Tibial nerve (tissue), 4 donors: ENCODE data around the gene PLA2R1. TPM values are rescaled to one million over a fixed set of nuclear protein-coding genes. Genes with fewer than 3 reads are reported as not detected.

Source experiments
- DNase-seq, 2 donors: peaks; one replicate each; pipeline ENCODE4 v3.0.0-alpha.2; 2019; ENCODE audit warnings: low spot score in 2 of 2
- H3K27ac ChIP-seq, 4 donors: fragments of 200-600 bp; sonication (generic) in 3 of 4; one replicate each; pipeline ENCODE4 v1.5.1; 2017 to 2019; ENCODE audit warnings: mild to moderate bottlenecking in 1 of 4
- H3K27me3 ChIP-seq, 2 donors: fragments of 200-600 bp; sonication (generic) in 1 of 2; one replicate each; pipeline versions ENCODE4 v1.5.1 to v1.6.0; 2017 to 2019
- H3K36me3 ChIP-seq, 3 donors: fragments of 200-600 bp; sonication (generic); one replicate each; pipeline ENCODE4 v1.5.1; 2018 to 2019
- H3K4me1 ChIP-seq, 4 donors: fragments of 200-600 bp; sonication (generic) in 3 of 4; one replicate each; pipeline ENCODE4 v1.5.1; 2017 to 2019
- H3K4me3 ChIP-seq, 4 donors: fragments of 200-600 bp; sonication (generic) in 3 of 4; one replicate each; pipeline ENCODE4 v1.5.1; 2017 to 2019; ENCODE audit warnings: mild to moderate bottlenecking in 1 of 4, moderate library complexity in 1 of 4
- H3K9me3 ChIP-seq, 4 donors: fragments of 200-600 bp; sonication (generic) in 3 of 4; one replicate each; pipeline ENCODE4 v1.5.1; 2017 to 2019
- EP300 ChIP-seq, 2 donors: sonication (generic); formaldehyde crosslinking; IDR thresholded peaks; one replicate each; pipeline ENCODE4 v1.6.1; 2017; ENCODE audit warnings: antibody characterized with exemption in 2 of 2, mild to moderate bottlenecking in 1 of 2
- POLR2A ChIP-seq, 2 donors: fragments of 450-650 bp; IDR thresholded peaks; one replicate each; pipeline ENCODE4 v1.6.1; 2017; ENCODE audit warnings: antibody characterized with exemption in 2 of 2, mild to moderate bottlenecking in 2 of 2, moderate library complexity in 2 of 2
- WGBS, 2 donors: methylation state at CpG; one replicate each; pipeline ENCODE4 v1.1.5; 2018; 5-methylcytosine and 5-hydroxymethylcytosine counted together
- total RNA-seq, 4 donors: library from RNA; depleted of rRNA; stranded (reverse); fragments of >200 nt; gene quantifications; one replicate each; pipeline ENCODE4 v1.1.0, GENCODE V29; 2016
- TF ChIP-seq, protein P1 (sequence below), 5 experiments: fragments of 200-600 bp in 3 of 5; fragments of 450-650 bp in 2 of 5; sonication (generic) in 3 of 5; IDR thresholded peaks; one replicate each; pipeline ENCODE4 v1.5.1; 2016 to 2019; ENCODE audit warnings: antibody characterized with exemption in 5 of 5, mild to moderate bottlenecking in 3 of 5, moderate library complexity in 2 of 5

Gene PLA2R1
- total RNA-seq, 4 donors from 2014 or later, result 11.1 to 22.7 (median 18.6) TPM

DNA sequence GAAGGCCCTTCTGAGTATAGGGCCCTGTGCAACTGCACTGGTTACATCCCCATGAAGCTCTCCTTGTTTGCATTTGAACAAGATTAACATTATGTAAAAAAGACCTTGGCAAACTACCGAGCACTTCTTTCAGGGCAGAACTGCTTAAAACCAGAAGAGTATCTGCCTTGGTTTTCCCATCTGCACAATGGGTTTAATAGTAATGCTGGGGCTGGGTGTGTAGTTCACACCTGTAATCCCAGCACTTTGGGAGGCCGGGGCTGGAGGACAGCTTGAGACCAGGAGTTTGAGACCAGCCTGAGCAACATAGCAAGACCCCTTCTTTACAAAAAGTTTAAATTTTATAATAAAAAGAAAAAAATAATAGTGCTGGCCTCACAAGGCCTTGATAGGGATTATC lies 8.5 kb downstream of the PLA2R1 start:
- Histone ChIP-seq H3K9me3 (no peaks in the 10 kb centered on the region), H3K4me1 (peaks cover 0 to 34% (median 0%) of the 10 kb centered on the region in 4 donors), H3K27ac (no peak overlapping the region), H3K4me3 (no peak overlapping the region), H3K36me3 (no peaks in the 10 kb centered on the region), H3K27me3 (no peaks in the 10 kb centered on the region)
- 98% methylated on average over 2 of the region's 2 CpGs for WGBS, 2 donors
- no peak for DNase-seq
- TF ChIP-seq, protein P1, sequence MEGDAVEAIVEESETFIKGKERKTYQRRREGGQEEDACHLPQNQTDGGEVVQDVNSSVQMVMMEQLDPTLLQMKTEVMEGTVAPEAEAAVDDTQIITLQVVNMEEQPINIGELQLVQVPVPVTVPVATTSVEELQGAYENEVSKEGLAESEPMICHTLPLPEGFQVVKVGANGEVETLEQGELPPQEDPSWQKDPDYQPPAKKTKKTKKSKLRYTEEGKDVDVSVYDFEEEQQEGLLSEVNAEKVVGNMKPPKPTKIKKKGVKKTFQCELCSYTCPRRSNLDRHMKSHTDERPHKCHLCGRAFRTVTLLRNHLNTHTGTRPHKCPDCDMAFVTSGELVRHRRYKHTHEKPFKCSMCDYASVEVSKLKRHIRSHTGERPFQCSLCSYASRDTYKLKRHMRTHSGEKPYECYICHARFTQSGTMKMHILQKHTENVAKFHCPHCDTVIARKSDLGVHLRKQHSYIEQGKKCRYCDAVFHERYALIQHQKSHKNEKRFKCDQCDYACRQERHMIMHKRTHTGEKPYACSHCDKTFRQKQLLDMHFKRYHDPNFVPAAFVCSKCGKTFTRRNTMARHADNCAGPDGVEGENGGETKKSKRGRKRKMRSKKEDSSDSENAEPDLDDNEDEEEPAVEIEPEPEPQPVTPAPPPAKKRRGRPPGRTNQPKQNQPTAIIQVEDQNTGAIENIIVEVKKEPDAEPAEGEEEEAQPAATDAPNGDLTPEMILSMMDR (IDR thresholded peaks at IDR 0.05), result no peak
- TF ChIP-seq EP300 (IDR thresholded peaks at IDR 0.05), result no peak
- no peak for TF ChIP-seq POLR2A (IDR thresholded peaks at IDR 0.05)

DNA sequence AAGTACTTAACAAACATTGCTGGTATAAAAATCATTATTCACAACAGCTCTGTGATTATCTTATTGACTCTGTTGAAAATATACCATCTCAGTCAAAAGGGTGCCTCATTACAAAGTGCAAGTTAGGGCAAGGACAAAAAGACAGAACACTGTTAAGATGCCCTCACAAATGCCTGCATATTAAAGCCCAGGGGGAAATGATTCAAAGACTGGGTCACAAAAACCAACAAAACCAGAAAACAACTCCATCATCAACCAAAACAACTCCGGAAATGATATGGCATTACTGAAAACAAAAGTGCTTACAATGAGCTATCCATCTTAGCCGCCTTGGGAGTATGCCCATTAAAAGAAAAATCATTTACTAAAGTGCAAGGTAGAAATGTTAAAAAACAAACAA lies 9.9 kb downstream of the PLA2R1 start:
- Histone ChIP-seq H3K4me3 (no peak overlapping the region), H3K27ac (peak overlapping the region in 1 of 4 donors; percentile 19), H3K36me3 (no peaks in the 10 kb centered on the region), H3K27me3 (no peaks in the 10 kb centered on the region), H3K4me1 (peaks cover 0 to 34% (median 0%) of the 10 kb centered on the region in 4 donors), H3K9me3 (no peaks in the 10 kb centered on the region)
- TF ChIP-seq EP300 (IDR thresholded peaks at IDR 0.05) (no peak), POLR2A (IDR thresholded peaks at IDR 0.05) (no peak)
- TF ChIP-seq, protein P1 (IDR thresholded peaks at IDR 0.05), result no peak
- 61 to 71% methylated on average over 2 of the region's 2 CpGs for WGBS, 2 donors
- DNase-seq, result no peak

DNA sequence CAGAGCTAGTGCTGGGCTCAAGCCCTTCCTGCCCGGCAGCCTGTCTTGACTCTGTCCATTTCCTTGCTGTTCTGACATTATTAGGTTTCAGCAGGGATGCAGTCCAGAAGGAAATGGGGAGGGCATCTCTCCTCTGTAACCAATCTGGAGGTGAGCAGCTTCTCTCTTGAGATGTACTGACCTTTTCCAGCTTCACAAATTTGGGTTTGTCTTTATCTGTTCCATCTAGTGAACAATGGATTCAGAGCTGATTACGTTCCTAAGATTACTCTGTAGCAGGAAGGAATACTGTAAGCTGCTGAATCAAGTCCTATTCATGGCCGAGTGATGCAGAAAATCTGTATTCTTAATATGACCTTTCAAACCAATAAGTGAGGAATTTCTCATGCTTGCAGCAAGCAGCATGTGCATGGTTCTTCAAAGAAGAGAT lies 11.0 kb downstream of the PLA2R1 start:
- Histone ChIP-seq H3K27me3 (no peaks in the 10 kb centered on the region), H3K4me3 (no peak overlapping the region), H3K27ac (no peak overlapping the region), H3K4me1 (peaks cover 0 to 34% (median 0%) of the 10 kb centered on the region in 4 donors), H3K36me3 (no peaks in the 10 kb centered on the region), H3K9me3 (no peaks in the 10 kb centered on the region)
- TF ChIP-seq, protein P1 (IDR thresholded peaks at IDR 0.05), result no peak
- no peak for TF ChIP-seq POLR2A (IDR thresholded peaks at IDR 0.05)
- no peak for TF ChIP-seq EP300 (IDR thresholded peaks at IDR 0.05)
- 30 to 33% methylated on average over 3 of the region's 3 CpGs for WGBS, 2 donors
- DNase-seq, result no peak

DNA sequence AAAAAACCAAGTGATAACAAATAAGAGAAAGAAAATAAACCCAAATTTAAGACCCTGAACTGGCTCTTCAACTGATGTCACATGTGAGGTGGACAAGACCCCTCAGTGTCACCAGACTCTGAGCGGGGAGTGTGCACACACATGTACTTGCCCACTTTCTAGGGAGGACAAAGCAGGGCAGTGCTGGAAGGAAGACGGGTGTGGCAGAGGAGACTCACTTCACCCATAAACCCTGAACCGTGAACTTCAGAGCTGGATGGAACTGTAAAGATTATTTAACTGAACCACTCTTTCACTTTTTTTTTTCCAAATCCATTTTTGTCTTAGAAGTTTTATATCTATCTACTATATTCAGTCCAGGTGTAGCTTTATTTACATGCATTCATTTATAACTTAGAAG lies 12.3 kb downstream of the PLA2R1 start:
- DNase-seq, result no peak
- Histone ChIP-seq H3K9me3 (no peaks in the 10 kb centered on the region), H3K36me3 (no peaks in the 10 kb centered on the region), H3K4me3 (no peak overlapping the region), H3K27ac (no peak overlapping the region), H3K27me3 (no peaks in the 10 kb centered on the region), H3K4me1 (peaks cover 0 to 28% (median 0%) of the 10 kb centered on the region in 4 donors)
- TF ChIP-seq EP300 (IDR thresholded peaks at IDR 0.05) (no peak), POLR2A (IDR thresholded peaks at IDR 0.05) (no peak)
- TF ChIP-seq, protein P1 (IDR thresholded peaks at IDR 0.05), result no peak
- WGBS, 2 donors, result 81 to 88% methylated on average over 3 of the region's 3 CpGs

DNA sequence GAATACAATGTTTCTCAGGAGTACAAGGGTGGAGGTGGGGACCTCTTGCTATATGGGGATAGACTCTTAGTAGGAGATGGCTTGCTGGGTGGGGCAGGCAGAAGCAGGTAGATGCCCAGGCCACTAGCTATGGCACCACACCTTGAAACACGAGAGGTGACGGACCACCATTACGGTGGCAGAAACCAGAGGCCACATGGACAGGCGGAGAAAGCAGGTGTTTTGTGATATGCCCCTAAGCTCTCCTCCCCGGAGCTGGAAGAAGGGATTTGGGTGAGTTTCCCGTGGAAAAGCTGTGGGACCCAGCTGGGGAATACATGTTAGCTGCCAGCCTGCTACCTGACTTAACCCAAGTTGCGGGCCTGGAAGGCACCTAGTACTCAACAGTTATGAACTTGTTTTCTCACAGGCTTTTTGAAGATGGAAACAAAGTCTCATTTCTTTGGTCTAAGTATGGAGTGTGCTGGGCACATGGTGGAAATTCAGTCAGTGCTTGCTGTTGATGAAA lies 16.7 kb downstream of the PLA2R1 start:
- WGBS, 2 donors, result 88 to 95% methylated on average over 7 of the region's 7 CpGs
- Histone ChIP-seq H3K27me3 (no peaks in the 10 kb centered on the region), H3K9me3 (no peaks in the 10 kb centered on the region), H3K4me1 (no peaks in the 10 kb centered on the region), H3K36me3 (no peaks in the 10 kb centered on the region), H3K27ac (no peak overlapping the region), H3K4me3 (no peak overlapping the region)
- TF ChIP-seq POLR2A (IDR thresholded peaks at IDR 0.05) (no peak), EP300 (IDR thresholded peaks at IDR 0.05) (no peak)
- TF ChIP-seq, protein P1 (IDR thresholded peaks at IDR 0.05), result no peak
- DNase-seq, result no peak
